GM23338 (cell line): Measurements from ENCODE around the gene EFCAB10. TPM values are rescaled to one million over a fixed set of nuclear protein-coding genes. Genes with fewer than 3 reads are reported as not detected.

Experiments used
- ATAC-seq: fragments of 200-7000 bp; cut with Tn5 transposase; 3 replicates; pipeline ENCODE4 v1.9.1; 2020
- DNase-seq: peaks from one replicate; pipeline ENCODE4 v3.0.0-alpha.2; 2015; ENCODE audit warnings: low spot score
- H2AFZ ChIP-seq: fragments of 200-600 bp; sonication (generic); 2 replicates; pipeline ENCODE4 v1.8.0; 2016; ENCODE audit warnings: antibody characterized with exemption, mild to moderate bottlenecking, moderate library complexity
- H3F3A ChIP-seq: fragments of 200-600 bp; sonication (generic); replicated peaks from 2 replicates; pipeline ENCODE4 v1.8.0; 2017; ENCODE audit warnings: antibody characterized with exemption, mixed run types, low read depth
- H3K27ac ChIP-seq: fragments of 200-600 bp; sonication (generic); 2 replicates; pipeline ENCODE4 v1.6.1; 2016; ENCODE audit warnings: low read depth
- H3K27me3 ChIP-seq: fragments of 200-600 bp; sonication (generic); 2 replicates; pipeline ENCODE4 v1.8.0; 2016; ENCODE audit warnings: mild to moderate bottlenecking, mixed run types, moderate library complexity; ENCODE audit not compliant: insufficient read depth
- H3K36me3 ChIP-seq: fragments of 200-600 bp; sonication (generic); 2 replicates; pipeline ENCODE4 v1.8.0; 2016; ENCODE audit warnings: mild to moderate bottlenecking; ENCODE audit not compliant: insufficient read depth
- H3K4me1 ChIP-seq: fragments of 200-600 bp; sonication (generic); 2 replicates; pipeline ENCODE4 v1.8.0; 2016; ENCODE audit warnings: mild to moderate bottlenecking, moderate library complexity; ENCODE audit not compliant: insufficient read depth
- H3K4me2 ChIP-seq: fragments of 200-600 bp; sonication (generic); 2 replicates; pipeline ENCODE4 v1.7.1; 2017; ENCODE audit warnings: mixed run types
- H3K4me3 ChIP-seq: fragments of 200-600 bp; sonication (generic); 2 replicates; pipeline ENCODE4 v1.6.1; 2016; ENCODE audit warnings: mixed run types
- H3K79me2 ChIP-seq: fragments of 200-600 bp; sonication (generic); replicated peaks from 2 replicates; pipeline ENCODE4 v1.8.0; 2017; ENCODE audit warnings: mild to moderate bottlenecking; ENCODE audit not compliant: insufficient read depth
- H3K9me2 ChIP-seq: fragments of 200-600 bp; sonication (generic); 2 replicates; pipeline ENCODE4 v1.8.0; 2017; ENCODE audit not compliant: insufficient read depth
- H4K20me1 ChIP-seq: fragments of 200-600 bp; sonication (generic); replicated peaks from 2 replicates; pipeline ENCODE4 v1.8.0; 2017; ENCODE audit warnings: mild to moderate bottlenecking; ENCODE audit not compliant: insufficient read depth
- H3K27ac Mint-ChIP-seq: 2 replicates; pipeline ENCODE4 v1.8.0; 2020; ENCODE audit warnings: inconsistent platforms, mild to moderate bottlenecking, moderate library complexity, mixed read lengths
- H3K27me3 Mint-ChIP-seq: 3 replicates; pipeline ENCODE4 v1.8.0; 2022; ENCODE audit warnings: low read depth, mild to moderate bottlenecking, moderate library complexity, mixed read lengths, inconsistent platforms; ENCODE audit not compliant: insufficient read depth, poor library complexity
- H3K36me3 Mint-ChIP-seq: 3 replicates; pipeline ENCODE4 v1.8.0; 2021; ENCODE audit warnings: low read depth, mild to moderate bottlenecking, inconsistent platforms, moderate library complexity, mixed read lengths
- H3K4me1 Mint-ChIP-seq: 3 replicates; pipeline ENCODE4 v1.8.0; 2020; ENCODE audit warnings: mild to moderate bottlenecking, inconsistent platforms, mixed read lengths
- H3K4me3 Mint-ChIP-seq: 3 replicates; pipeline ENCODE4 v1.8.0; 2021; ENCODE audit warnings: moderate library complexity, mild to moderate bottlenecking, inconsistent platforms, mixed read lengths
- H3K9me3 Mint-ChIP-seq: 3 replicates; pipeline ENCODE4 v1.8.0; 2020; ENCODE audit warnings: moderate library complexity, mild to moderate bottlenecking, inconsistent platforms, mixed read lengths
- CREB1 ChIP-seq: fragments of 250-450 bp; sonication (Bioruptor Pico); IDR thresholded peaks from 2 replicates; pipeline ENCODE4 v1.5.0; 2020; ENCODE audit warnings: low read depth, mild to moderate bottlenecking, moderate library complexity
- CTCF ChIP-seq, 2 experiments: fragments of 200-600 bp in 1 of 2; sonication (generic) in 1 of 2; conservative IDR thresholded peaks; 2 replicates each; pipeline versions ENCODE4 v1.5.1 to v1.6.1; 2016 to 2017; ENCODE audit warnings: antibody characterized with exemption in 2 of 2, low read depth in 2 of 2, mild to moderate bottlenecking in 2 of 2, moderate library complexity in 1 of 2
- ETS1 ChIP-seq: IDR thresholded peaks from 2 replicates; pipeline ENCODE4 v1.6.1; 2016; ENCODE audit warnings: antibody characterized with exemption
- EZH2 ChIP-seq: fragments of 200-600 bp; sonication (generic); IDR thresholded peaks from one replicate; pipeline ENCODE4 v1.8.0; 2017; ENCODE audit warnings: antibody characterized with exemption, mild to moderate bottlenecking, low read depth; ENCODE audit not compliant: unreplicated experiment
- EZH2phosphoT487 ChIP-seq: fragments of 200-600 bp; sonication (generic); IDR thresholded peaks from one replicate; pipeline ENCODE4 v1.8.1; 2018; ENCODE audit warnings: antibody characterized with exemption; ENCODE audit not compliant: unreplicated experiment
- JUNB ChIP-seq: IDR thresholded peaks from one replicate; pipeline ENCODE4 v1.6.1; 2016; ENCODE audit warnings: antibody characterized with exemption; ENCODE audit not compliant: unreplicated experiment
- NANOG ChIP-seq: IDR thresholded peaks from 2 replicates; pipeline ENCODE4 v1.6.1; 2016; ENCODE audit warnings: antibody characterized with exemption, borderline replicate concordance
- POLR2AphosphoS5 ChIP-seq: IDR thresholded peaks from 2 replicates; pipeline ENCODE4 v1.6.1; 2016; ENCODE audit warnings: antibody characterized with exemption, low read depth
- REST ChIP-seq: IDR thresholded peaks from one replicate; pipeline ENCODE4 v1.6.1; 2018; ENCODE audit warnings: antibody characterized with exemption; ENCODE audit not compliant: unreplicated experiment
- STAT1 ChIP-seq: IDR thresholded peaks from one replicate; pipeline ENCODE4 v1.6.1; 2016; ENCODE audit warnings: antibody characterized with exemption; ENCODE audit not compliant: unreplicated experiment
- ZNF114 ChIP-seq: fragments of 250-450 bp; sonication (Bioruptor Pico); IDR thresholded peaks from 2 replicates; pipeline ENCODE4 v1.5.0; 2020; ENCODE audit warnings: mild to moderate bottlenecking, moderate library complexity
- ZNF331 ChIP-seq: fragments of 250-450 bp; sonication (Bioruptor Pico); IDR thresholded peaks from 2 replicates; pipeline ENCODE4 v1.5.0; 2020; ENCODE audit warnings: low read depth, mild to moderate bottlenecking, moderate library complexity
- ZNF462 ChIP-seq: fragments of 250-450 bp; sonication (Bioruptor Pico); IDR thresholded peaks from 2 replicates; pipeline ENCODE4 v1.5.0; 2020; ENCODE audit warnings: mild to moderate bottlenecking, moderate library complexity
- polyA plus RNA-seq: library from polyadenylated mRNA; unstranded; fragments of >200 nt; fragmentation: Nextera tagmentation; extraction: Ambion mirVana; gene quantifications from 2 replicates; pipeline ENCODE4 v1.2.1, GENCODE V29; 2016
- total RNA-seq: library from RNA; depleted of rRNA; stranded (reverse); fragments of >200 nt; shearing (Covaris generic); gene quantifications from 2 replicates; pipeline ENCODE4 v1.2.3, GENCODE V29; 2014

Gene EFCAB10
- total and polyA plus RNA-seq, 2 experiments from 2014 or later: 4.7 to 10.3 TPM

GRCh38 chr7:105531792-105532671 lies 49.3 kb downstream of the EFCAB10 start, which contains the start of gene RINT1:
RINT1 (plus strand) TSS chr7:105532201; CDS start chr7:105532316, 115 bp downstream.
- H3K4me3 Mint-ChIP-seq: peak within 1 kb of the TSS; percentile 95
- no peaks in the 10 kb centered on the region for H3K27me3 ChIP-seq
- peak; percentile 100 for ATAC-seq
- peaks cover 34% of the 10 kb centered on the region for H3K79me2 ChIP-seq
- peak; percentile 95 for DNase-seq
- H4K20me1 ChIP-seq: peaks cover 10% of the 10 kb centered on the region
- no peaks in the 10 kb centered on the region for H3K9me3 Mint-ChIP-seq
- H3K36me3 Mint-ChIP-seq: peaks cover 8% of the 10 kb centered on the region
- peaks cover 9% of the 10 kb centered on the region for H3K27me3 Mint-ChIP-seq
- peak within 1 kb of the TSS; percentile 96 for H2AFZ ChIP-seq
- TF ChIP-seq CTCF (conservative IDR thresholded peaks at IDR 0.05; ENCODE audit: low read depth in 2 of 2) (peak; percentile 75 to 84), REST (no peak), ZNF114 (CRISPR knock-in tag) (no peak), JUNB (no peak), ZNF462 (CRISPR knock-in tag) (no peak), CREB1 (CRISPR knock-in tag) (no peak), STAT1 (no peak), EZH2 (no peak), ETS1 (peak; percentile 90), EZH2phosphoT487 (no peak), POLR2AphosphoS5 (peak; percentile 99), NANOG (no peak), ZNF331 (CRISPR knock-in tag) (no peak)
- H3K4me2 ChIP-seq: peak within 1 kb of the TSS; percentile 94
- peak within 1 kb of the TSS; percentile 45; the same call in 1 of the 2 replicates for H3K27ac ChIP-seq
- no peaks in the 10 kb centered on the region for H3F3A ChIP-seq
- H3K9me2 ChIP-seq: no peaks in the 10 kb centered on the region
- peaks cover 10% of the 10 kb centered on the region; the same call in 2 of the 3 replicates for H3K4me1 Mint-ChIP-seq
- peaks cover 5% of the 10 kb centered on the region; the same call in 1 of the 2 replicates for H3K36me3 ChIP-seq
- H3K27ac Mint-ChIP-seq: peak within 1 kb of the TSS; percentile 75; the same call in 1 of the 2 replicates
- peak within 1 kb of the TSS; percentile 95 for H3K4me3 ChIP-seq
- peaks cover 18% of the 10 kb centered on the region for H3K4me1 ChIP-seq
